ENCODE measurements around the gene JADE3.

Gene JADE3

DNA sequence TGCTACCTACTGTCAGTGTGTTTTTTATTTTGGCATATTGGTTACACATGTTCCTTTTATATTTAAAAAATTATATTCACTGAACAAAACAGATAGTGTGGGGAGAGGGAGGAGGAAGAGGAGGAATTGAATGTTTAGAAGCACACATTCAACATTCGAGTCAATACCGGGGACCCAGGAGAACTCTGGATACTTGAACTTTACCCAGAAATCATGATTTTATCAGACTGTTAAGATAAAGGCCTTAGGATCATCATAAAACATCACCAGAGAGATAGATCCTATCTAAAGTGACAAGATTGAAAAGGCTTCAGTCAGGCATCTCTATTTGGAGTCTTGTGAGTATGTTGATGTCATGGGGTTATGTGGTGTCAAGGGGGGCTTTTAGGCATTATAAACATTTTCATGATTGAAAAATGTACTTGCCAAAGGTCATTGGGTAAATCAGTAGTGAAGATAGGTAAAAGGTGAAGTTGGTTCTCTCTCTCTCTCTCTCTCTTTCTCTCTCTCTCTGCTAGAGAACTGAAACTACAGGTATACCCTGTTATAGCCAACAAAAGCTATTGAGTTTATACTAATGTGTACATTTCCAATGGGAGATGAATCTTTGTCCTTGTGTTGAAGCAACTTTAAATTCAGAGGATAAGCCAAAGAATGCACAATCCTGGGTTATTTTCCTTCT is 149.2 kb downstream of the JADE3 start:
- ChIA-PET CTCF (no interaction called here), POLR2A (ENCODE audit: low non-redundant PET) (no interaction called here)
- no peak for DNase-seq (ENCODE audit: low spot score)
- no peak overlapping the region for H3K27ac ChIP-seq
- TF ChIP-seq, protein P1, sequence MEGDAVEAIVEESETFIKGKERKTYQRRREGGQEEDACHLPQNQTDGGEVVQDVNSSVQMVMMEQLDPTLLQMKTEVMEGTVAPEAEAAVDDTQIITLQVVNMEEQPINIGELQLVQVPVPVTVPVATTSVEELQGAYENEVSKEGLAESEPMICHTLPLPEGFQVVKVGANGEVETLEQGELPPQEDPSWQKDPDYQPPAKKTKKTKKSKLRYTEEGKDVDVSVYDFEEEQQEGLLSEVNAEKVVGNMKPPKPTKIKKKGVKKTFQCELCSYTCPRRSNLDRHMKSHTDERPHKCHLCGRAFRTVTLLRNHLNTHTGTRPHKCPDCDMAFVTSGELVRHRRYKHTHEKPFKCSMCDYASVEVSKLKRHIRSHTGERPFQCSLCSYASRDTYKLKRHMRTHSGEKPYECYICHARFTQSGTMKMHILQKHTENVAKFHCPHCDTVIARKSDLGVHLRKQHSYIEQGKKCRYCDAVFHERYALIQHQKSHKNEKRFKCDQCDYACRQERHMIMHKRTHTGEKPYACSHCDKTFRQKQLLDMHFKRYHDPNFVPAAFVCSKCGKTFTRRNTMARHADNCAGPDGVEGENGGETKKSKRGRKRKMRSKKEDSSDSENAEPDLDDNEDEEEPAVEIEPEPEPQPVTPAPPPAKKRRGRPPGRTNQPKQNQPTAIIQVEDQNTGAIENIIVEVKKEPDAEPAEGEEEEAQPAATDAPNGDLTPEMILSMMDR (conservative IDR thresholded peaks at IDR 0.05; ENCODE audit: low read depth), result no peak

DNA sequence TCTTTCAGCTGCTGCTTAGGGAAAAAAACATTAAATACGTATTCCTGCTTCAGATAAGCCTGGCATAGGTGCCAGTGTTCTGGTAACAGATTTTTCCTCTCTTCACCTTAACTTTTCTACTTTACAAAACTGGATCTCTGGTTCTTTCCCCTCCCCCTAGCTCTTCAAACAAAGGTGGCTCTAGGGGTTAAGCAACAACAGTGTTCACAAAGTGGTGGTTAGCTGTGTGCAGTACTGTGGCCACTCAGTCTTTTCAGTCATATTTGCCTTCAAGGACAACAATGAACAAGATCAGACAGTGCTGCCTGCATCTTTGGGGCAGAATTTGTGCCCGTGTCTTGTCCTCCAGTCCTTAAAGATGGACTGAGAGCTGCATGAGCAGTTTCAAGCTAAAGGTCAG is 151.0 kb downstream of the JADE3 start:
- TF ChIP-seq, protein P1 (conservative IDR thresholded peaks at IDR 0.05; ENCODE audit: low read depth), result no peak
- no peak for DNase-seq (ENCODE audit: low spot score)
- CTCF ChIA-PET, result no interaction called here
- POLR2A ChIA-PET (ENCODE audit: low non-redundant PET), result no interaction called here
- H3K27ac ChIP-seq, result no peak overlapping the region

DNA sequence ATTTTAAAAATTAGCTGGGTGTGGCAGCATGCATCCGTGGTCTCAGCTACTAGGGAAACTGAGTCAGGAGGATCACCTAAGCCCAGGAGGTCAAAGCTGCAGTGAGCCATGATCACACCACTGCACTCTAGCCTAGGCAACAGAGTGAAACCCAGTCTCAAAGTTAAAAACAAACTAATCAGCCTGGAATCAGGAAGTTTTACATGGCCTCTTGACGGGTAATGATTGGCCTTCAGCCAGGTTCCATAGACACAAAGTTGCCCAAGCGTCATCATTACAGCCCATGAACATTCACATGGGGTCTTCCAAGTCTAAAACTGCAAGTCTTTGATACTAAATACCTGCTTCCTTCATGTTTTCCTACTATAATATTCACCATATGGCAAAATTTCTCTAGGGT is 156.0 kb downstream of the JADE3 start:
- TF ChIP-seq, protein P1 (conservative IDR thresholded peaks at IDR 0.05; ENCODE audit: low read depth), result no peak
- CTCF ChIA-PET, result no interaction called here
- no peak overlapping the region for H3K27ac ChIP-seq
- DNase-seq (ENCODE audit: low spot score), result no peak
- POLR2A ChIA-PET (ENCODE audit: low non-redundant PET), result no interaction called here

DNA sequence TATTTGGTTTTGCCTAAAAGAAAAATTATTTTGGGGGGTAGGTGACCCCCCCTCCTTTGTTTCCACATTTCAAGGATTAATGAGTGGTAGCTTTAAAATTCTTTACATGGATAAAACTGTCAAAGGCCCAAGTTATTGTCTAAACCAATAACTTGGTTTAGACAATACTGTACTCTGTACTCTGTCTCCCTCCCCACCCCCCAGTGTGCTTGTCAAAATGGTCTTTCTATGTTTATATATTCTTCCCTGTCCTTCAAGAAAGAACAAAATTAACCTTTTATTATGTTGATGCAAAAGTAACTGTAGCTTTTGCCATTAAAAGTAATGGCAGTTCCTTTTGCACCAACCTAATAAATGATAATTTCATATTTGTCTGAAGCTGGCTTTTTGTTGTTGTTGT is 156.5 kb downstream of the JADE3 start:
- no peak overlapping the region for H3K27ac ChIP-seq
- ChIA-PET CTCF (no interaction called here), POLR2A (ENCODE audit: low non-redundant PET) (no interaction called here)
- TF ChIP-seq, protein P1 (conservative IDR thresholded peaks at IDR 0.05; ENCODE audit: low read depth), result no peak
- no peak for DNase-seq (ENCODE audit: low spot score)

DNA sequence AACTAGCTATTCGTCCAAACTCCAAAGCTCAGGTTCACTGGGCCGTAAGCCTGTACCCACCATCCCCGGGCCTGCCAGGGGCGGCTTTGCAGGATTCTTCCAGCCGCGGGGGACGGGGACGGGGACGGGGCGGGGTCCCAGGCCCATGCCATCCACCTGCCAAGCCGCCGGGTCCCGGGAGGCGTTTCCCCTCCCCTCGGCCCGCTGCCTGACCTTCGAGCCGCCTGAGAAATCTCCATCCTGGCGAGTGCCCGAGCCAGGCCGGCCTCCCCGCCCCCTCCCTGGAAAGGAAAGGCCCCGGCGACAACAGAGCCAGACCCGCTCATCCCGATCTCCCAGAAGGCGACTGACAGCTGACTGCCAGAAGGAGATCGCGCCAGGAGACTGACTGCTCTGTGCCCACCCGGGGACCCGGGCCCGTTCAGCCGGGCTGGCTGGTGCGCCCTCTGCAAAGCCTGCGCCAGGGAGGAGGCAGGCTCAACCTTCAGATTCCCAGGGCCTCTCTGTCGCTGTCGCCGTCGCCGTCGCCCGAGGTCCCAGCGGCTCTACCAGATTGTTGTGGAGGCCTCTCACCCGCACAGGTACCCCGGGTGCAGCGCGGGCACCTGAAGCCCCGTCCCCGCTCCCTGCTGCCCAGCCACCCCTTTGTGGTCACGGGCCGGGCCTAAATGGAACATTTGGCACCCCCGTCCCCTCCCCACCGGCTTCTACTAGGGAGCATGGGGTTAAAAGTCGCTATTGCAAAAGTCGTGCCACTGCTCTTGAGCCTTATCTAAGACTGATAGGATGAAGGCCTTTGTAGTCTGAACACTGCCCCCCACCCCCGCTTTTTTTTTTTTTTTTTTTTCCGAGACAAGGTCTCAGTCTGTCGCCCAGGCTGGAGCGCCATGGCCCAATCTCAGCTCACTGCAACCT is 166.2 kb downstream of the JADE3 start, which contains the start of gene RGN:
TSS of gene RGN (plus strand) at position 315 of the 915 bp plus-strand sequence. CDS start 2,702 bp downstream, outside the sequence.
- CTCF ChIA-PET, result no interaction called here
- no peak within 1 kb of the TSS for H3K27ac ChIP-seq
- POLR2A ChIA-PET (ENCODE audit: low non-redundant PET), result no interaction called here
- TF ChIP-seq, protein P1 (conservative IDR thresholded peaks at IDR 0.05; ENCODE audit: low read depth), result no peak
- DNase-seq (ENCODE audit: low spot score), result no peak

DNA sequence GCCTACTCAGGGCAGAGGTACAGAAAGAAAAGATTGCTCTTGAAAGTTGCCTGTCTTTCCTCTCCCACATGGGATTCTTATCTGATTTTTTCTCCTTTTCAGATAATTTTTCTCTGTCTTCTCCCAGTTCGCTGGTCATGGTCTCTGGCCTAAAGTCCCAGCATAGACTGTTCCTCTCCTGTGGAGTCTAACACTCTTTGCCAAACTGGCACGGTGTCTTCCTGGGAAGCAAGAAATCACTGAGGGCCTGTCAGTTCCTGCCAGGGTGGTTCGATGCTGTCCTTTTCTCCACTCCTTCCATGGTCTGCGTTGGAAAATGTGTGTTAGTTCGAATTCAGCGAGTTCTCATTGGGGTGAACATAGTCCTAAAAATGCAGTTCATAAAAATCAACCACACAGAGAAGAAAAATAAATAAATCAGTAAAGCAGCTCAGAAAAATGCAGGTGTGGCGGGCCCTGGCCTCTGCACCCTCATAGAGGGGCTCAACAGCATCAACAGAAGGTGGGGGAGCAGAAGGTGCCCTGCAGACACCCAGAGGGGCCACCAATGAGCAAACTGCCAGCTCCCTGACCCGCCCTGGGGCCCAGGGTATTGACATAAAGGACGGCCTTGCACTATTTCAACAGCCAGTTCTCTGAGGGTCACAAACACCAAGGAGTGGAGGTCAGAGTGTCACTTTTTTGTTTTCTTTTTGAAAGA is 168.1 kb downstream of the JADE3 start:
- H3K27ac ChIP-seq, result no peak overlapping the region
- CTCF ChIA-PET, result interaction anchor here (2.4 kb wide), 1 partner anchor 13 kb away, joined by 8 read pairs; no protein-coding TSS in a partner anchor
- TF ChIP-seq, protein P1 (conservative IDR thresholded peaks at IDR 0.05; ENCODE audit: low read depth), result no peak

More for the DNA sequence above, 168.1 kb downstream of the JADE3 start:
- POLR2A ChIA-PET (ENCODE audit: low non-redundant PET), result no interaction called here
- no peak for DNase-seq (ENCODE audit: low spot score)
